Fibroblast of pulmonary artery (primary cell): ENCODE data around the gene HHATL.

Experiments
- DNase-seq: peaks from one replicate; pipeline ENCODE4 v3.0.0-alpha.2; 2010; ENCODE audit warnings: low read depth
- H3K4me3 ChIP-seq: replicated peaks from 2 replicates; pipeline ENCODE4 v1.5.1; 2011; ENCODE audit warnings: low read depth, mild to moderate bottlenecking, control low read depth, low read length, moderate library complexity
- TF ChIP-seq, protein P1 (sequence below): IDR thresholded peaks from 2 replicates; pipeline ENCODE4 v1.5.1; 2011; ENCODE audit warnings: mild to moderate bottlenecking, control low read depth, low read length, inconsistent platforms; ENCODE audit errors: missing control alignments

Gene HHATL

DNA sequence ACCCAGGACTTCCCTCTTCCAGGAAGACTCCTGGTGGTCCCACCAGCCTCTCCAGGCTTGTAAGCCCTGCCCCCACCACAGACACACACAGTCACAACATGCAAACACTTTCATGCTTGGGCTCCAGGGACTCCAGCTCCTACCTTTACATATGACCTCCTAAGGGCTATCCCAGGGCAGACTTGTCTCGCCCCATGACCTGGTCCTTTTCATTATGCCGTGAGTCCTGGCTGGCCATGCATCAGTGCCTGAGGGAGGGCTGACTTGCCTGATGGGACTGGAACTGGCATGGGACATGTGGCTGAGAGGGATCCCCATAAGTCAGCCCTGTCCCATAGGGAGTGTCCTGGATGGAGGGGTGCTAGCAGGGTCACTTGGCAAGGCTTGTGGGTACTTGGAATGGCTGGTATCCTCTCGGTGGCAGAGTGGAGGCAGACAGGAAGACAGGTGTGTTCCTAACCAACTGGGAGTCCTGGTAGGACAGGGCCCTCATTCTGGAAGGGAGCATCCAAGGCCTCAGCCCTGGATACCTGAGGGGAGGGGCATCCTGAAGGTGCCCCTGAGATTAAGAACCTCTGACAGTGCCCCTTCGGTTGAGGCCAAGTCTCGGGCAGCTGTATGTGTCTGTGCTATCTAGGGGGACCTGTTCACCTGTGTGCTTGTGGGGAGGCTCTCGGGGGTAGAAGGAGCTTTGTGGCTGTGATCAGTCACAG, 540 bp upstream of the HHATL start:
- DNase-seq = no peak
- TF ChIP-seq, protein P1, sequence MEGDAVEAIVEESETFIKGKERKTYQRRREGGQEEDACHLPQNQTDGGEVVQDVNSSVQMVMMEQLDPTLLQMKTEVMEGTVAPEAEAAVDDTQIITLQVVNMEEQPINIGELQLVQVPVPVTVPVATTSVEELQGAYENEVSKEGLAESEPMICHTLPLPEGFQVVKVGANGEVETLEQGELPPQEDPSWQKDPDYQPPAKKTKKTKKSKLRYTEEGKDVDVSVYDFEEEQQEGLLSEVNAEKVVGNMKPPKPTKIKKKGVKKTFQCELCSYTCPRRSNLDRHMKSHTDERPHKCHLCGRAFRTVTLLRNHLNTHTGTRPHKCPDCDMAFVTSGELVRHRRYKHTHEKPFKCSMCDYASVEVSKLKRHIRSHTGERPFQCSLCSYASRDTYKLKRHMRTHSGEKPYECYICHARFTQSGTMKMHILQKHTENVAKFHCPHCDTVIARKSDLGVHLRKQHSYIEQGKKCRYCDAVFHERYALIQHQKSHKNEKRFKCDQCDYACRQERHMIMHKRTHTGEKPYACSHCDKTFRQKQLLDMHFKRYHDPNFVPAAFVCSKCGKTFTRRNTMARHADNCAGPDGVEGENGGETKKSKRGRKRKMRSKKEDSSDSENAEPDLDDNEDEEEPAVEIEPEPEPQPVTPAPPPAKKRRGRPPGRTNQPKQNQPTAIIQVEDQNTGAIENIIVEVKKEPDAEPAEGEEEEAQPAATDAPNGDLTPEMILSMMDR = no peak
- no peak overlapping the region for H3K4me3 ChIP-seq

DNA sequence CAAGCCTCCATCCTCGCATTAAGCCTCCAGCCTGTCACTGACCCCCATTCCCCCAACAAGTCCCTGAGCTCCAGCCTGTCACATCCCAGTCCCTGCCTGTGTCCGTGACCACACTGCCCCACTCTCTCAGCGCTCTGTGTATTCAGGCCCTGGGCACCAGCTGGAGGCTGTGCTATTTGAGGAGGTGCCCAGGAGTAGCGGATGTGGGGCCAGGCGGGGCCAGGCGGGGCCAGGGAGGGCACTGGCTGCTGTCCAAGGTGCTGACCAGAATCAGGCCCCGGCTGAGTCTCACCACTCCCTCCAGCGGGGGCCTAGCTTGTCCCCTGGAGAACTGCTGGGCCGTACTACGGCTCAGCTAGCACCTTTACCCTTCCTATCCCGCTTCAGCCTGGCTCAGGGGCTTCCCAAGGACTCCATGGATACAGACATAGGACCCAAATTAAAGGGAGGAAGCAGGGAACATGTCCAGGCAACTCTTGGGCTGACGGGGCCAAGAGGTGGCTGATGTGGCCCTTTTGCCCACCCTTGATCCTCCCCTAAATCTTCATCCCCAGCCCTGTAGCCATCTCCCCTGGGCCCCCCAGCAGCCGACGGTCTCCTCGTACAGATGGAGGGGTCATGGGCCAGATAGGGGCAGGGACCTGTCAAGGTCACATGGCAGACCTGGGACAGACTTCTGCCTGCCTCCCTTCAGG, 1.1 kb downstream of the HHATL start:
- peak; percentile 26 for DNase-seq
- TF ChIP-seq, protein P1 = no peak
- H3K4me3 ChIP-seq = no peak overlapping the region

DNA sequence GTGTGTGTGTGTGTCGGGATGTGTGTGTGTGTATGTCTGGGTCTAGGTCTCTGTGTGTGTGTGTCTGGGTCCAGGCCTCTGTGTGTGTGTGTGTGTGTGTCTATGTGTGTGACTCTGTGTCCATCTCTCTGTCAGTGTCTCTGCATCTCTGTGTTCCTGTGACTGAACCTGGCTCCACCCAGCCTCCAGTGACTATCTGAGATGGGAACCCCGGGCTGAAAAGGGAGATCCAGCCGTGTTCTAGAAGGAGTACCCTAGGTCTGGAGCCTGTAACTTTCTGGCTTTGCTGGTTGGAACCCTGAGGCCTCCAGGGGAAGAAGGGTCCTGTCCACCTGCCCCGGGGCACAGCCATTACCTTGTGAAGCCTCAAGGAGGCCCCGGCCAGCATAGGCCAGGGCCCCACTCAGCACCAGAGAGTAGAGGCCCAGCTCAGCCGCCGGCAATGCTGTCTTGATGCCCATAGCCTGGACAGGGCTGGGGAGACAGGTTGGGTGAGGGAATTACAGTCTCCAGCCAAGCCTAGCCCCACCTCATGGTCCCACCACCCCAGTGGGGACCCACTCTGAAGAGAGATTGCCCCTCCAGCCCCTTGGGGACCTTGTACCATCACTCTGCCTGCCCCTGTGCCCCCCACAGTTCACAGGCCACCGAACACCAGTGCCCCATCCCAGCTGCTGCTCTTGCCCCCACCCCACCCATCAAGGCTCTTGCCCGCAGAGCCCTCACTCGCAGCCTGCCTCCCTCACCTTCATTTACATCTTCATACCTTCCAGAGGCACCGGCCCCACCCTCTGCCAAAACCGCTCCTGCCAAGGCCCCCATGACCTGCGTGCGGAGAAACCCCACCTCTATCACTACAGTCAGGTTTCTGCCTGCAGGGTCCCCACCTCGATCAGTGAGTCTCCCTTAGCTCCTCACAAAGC, 2.0 kb downstream of the HHATL start:
- TF ChIP-seq, protein P1 = no peak

DNA sequence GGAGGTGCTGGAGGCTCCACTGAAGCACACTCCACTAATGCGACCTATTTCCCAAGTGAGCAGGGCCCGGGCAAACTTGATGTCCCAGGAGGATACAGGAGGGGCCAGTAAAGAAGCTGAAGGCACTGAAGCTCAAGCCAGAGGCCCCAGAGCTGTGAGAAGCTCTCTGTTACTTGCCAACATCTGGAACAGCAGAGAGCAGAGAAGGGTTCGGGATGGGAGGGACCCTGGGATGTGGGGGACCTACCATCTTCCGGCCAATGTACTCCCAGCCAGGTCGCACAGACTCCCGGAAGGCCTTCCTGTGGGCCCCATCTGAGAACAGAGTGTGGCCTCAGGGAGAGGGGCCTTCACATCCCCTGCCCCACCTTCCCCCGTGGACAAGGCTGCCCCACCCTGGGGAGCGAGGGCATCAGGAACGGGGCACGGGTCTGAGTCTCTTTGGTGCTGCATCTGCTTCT, 3.1 kb downstream of the HHATL start:
- DNase-seq = no peak
- TF ChIP-seq, protein P1 = no peak
- H3K4me3 ChIP-seq = no peak overlapping the region

More for the DNA sequence above, 2.0 kb downstream of the HHATL start:
- DNase-seq = no peak
- no peak overlapping the region for H3K4me3 ChIP-seq

DNA sequence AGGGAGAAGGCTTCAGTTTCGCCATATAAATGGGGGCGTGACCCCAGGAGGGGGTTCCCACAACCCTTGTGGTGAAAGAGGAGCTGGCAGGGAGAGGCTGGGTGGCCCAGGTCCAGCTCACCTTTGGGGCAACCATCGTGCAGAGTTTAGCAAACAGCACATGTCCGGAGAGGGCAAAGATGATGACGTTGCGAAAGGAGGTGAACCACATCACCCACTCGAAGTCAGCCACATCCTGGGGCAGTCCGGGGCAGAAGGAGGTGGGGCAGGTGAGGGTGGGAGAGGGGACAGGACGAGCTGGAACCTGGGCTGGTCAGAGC, 3.7 kb downstream of the HHATL start:
- DNase-seq = no peak
- no peak overlapping the region for H3K4me3 ChIP-seq
- TF ChIP-seq, protein P1 = no peak

DNA sequence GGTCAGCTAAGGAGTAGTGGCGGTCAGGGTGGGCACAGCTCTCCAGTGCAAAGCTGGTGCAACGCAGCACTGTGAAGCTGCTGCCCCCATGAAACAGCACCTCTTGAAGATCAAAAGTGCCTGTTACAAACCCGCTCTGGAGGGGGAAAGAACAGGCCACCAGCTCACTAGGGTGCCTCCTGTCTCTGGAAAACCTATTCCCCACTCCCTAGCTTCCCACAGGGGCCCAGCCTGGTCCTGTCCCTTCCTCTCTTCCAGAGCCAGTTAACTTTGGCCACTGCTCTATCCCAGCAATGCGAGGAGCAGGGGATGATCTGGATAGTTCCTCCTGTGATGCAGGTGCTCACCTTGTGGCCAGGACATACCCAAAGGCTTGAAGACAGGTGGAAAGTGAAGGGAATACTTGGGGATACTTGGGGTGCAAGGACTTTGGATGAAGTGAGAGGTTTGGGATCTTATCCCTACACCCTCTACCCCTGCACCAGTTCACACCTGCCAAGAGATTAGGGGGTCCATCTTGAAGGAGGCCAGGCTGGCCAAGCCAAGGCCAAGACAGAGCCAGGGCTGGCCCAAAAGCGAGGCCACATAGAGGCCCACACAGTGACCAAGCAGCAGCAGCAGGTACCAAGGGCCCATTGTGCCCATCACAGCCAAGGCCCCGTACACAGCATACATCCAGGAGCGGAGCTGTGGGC, 4.2 kb downstream of the HHATL start:
- TF ChIP-seq, protein P1 = no peak
- no peak for DNase-seq
- H3K4me3 ChIP-seq = no peak overlapping the region
